ENCODE measurements around the gene ARSI. TPM values are rescaled to one million over a fixed set of nuclear protein-coding genes. Genes with fewer than 3 reads are reported as not detected.

ARSI gene
- total and polyA plus RNA-seq, 8 donors = 0.14 to 0.87 (median 0.24) TPM; not detected in 3

- intact Hi-C loops (cut with DNase I) = loop anchor here in 1 of 3 donors (10.0 kb wide), 1 partner anchor 164 kb away; no protein-coding TSS in a partner anchor
- Histone ChIP-seq H3K9me3 (no peaks in the 10 kb centered on the region), H3K36me3 (no peaks in the 10 kb centered on the region), H3K4me3 (no peak overlapping the region), H3K4me1 (peaks cover 21 to 32% (median 30%) of the 10 kb centered on the region in 3 donors), H3K27ac (peak overlapping the region in 1 of 4 donors; percentile 7), H3K27me3 (no peaks in the 10 kb centered on the region)
- TF ChIP-seq CTCF (IDR thresholded peaks at IDR 0.05) = no peak
- DNase-seq (peak in 5 of 6 donors; percentile 75 to 89 (median 87)), ATAC-seq (peak; percentile 69 to 85 (median 77)), FAIRE-seq (no peak)
- 26 to 30% methylated on average over 12 of the region's 12 CpGs for WGBS, 2 donors
Observed at GRCh38 chr5:150270541-150271295, 32.0 kb downstream of the ARSI start.

- intact Hi-C loops (cut with DNase I) = no loop called here
- no peak for TF ChIP-seq CTCF (IDR thresholded peaks at IDR 0.05)
- Histone ChIP-seq H3K36me3 (no peaks in the 10 kb centered on the region), H3K9me3 (no peaks in the 10 kb centered on the region), H3K27ac (no peak overlapping the region), H3K4me3 (no peak overlapping the region), H3K27me3 (no peaks in the 10 kb centered on the region), H3K4me1 (peaks cover 21 to 38% (median 30%) of the 10 kb centered on the region in 3 donors)
- FAIRE-seq (no peak), ATAC-seq (peak; percentile 53 to 73 (median 72)), DNase-seq (peak in 4 of 6 donors; percentile 79 to 84 (median 80))
- 19 to 32% methylated on average over 4 of the region's 4 CpGs for WGBS, 2 donors
Observed at GRCh38 chr5:150266871-150267291, 35.8 kb downstream of the ARSI start.

- no peaks in the 10 kb centered on the region for H3K36me3 ChIP-seq
- WGBS, 2 donors = 69% methylated on average over 6 of the region's 6 CpGs
- ATAC-seq (no peak), DNase-seq (no peak), FAIRE-seq (no peak)
- no peak overlapping the region for H3K27ac ChIP-seq
- no peaks in the 10 kb centered on the region for H3K9me3 ChIP-seq
- intact Hi-C loops (cut with DNase I) = no loop called here
- H3K4me1 ChIP-seq = peaks cover 21 to 38% (median 30%) of the 10 kb centered on the region in 3 donors
- no peak for TF ChIP-seq CTCF (IDR thresholded peaks at IDR 0.05)
- no peaks in the 10 kb centered on the region for H3K27me3 ChIP-seq
- H3K4me3 ChIP-seq = no peak overlapping the region
Observed at GRCh38 chr5:150265870-150266383, 36.8 kb downstream of the ARSI start.

GRCh38 chr5:150264667-150265603 is 37.8 kb downstream of the ARSI start:
- Histone ChIP-seq H3K27me3 (no peaks in the 10 kb centered on the region), H3K27ac (no peak overlapping the region), H3K36me3 (no peaks in the 10 kb centered on the region), H3K9me3 (no peaks in the 10 kb centered on the region), H3K4me1 (peaks cover 17 to 30% (median 24%) of the 10 kb centered on the region in 3 donors), H3K4me3 (no peak overlapping the region)
- WGBS, 2 donors = 92 to 95% methylated on average over 23 of the region's 23 CpGs
- intact Hi-C loops (cut with DNase I) = no loop called here
- DNase-seq (no peak), ATAC-seq (no peak), FAIRE-seq (no peak)
- no peak for TF ChIP-seq CTCF (IDR thresholded peaks at IDR 0.05)

Data from pancreas (tissue), 10 donors.